HG03108 (cell line): ENCODE results near the gene PCAT6.

Experiments
- ATAC-seq: cut with Tn5 transposase; IDR thresholded peaks from one replicate; pipeline ENCODE4 v1.9.1; 2021; ENCODE audit warnings: moderate library complexity; ENCODE audit not compliant: unreplicated experiment

PCAT6 gene

GRCh38 chr1:202844259-202844658 is 33.5 kb downstream of the PCAT6 start:
- ATAC-seq = no peak

GRCh38 chr1:202844935-202845334 is 34.2 kb downstream of the PCAT6 start:
- no peak for ATAC-seq

- no peak for ATAC-seq
These were observed 37.4 kb downstream of the PCAT6 start for GRCh38 chr1:202848191-202848542.

GRCh38 chr1:202850593-202851362 is 40.0 kb downstream of the PCAT6 start:
- ATAC-seq = no peak

- ATAC-seq = no peak
These were observed 41.6 kb downstream of the PCAT6 start for GRCh38 chr1:202852163-202852904.

- no peak for ATAC-seq
These were observed 44.0 kb downstream of the PCAT6 start for GRCh38 chr1:202854787-202855186.

GRCh38 chr1:202856014-202856413 is 45.3 kb downstream of the PCAT6 start:
- no peak for ATAC-seq

GRCh38 chr1:202857136-202857610 is 46.4 kb downstream of the PCAT6 start:
- no peak for ATAC-seq

- ATAC-seq = no peak
These were observed 47.6 kb downstream of the PCAT6 start for GRCh38 chr1:202858331-202858730.

- no peak for ATAC-seq
These were observed 48.1 kb downstream of the PCAT6 start for GRCh38 chr1:202858789-202859414.

GRCh38 chr1:202860744-202861419 is 50.1 kb downstream of the PCAT6 start:
- ATAC-seq = no peak
